Esophagus muscularis mucosa (tissue), 4 donors: ENCODE results near the gene AHCYL2. TPM values are rescaled to one million over a fixed set of nuclear protein-coding genes. Genes with fewer than 3 reads are reported as not detected.

Experiments used
- DNase-seq: peaks from one replicate; pipeline ENCODE4 v3.0.0-alpha.2; 2017; ENCODE audit errors: extremely low spot score
- H3K27ac ChIP-seq, 4 donors: fragments of 200-600 bp; sonication (generic); replicated peaks in 1 of 4; 1 replicate in 3 of 4; 2 replicates in 1 of 4; pipeline ENCODE4 v1.5.1; 2016 to 2019; ENCODE audit warnings: mild to moderate bottlenecking in 1 of 4
- H3K27me3 ChIP-seq, 4 donors: fragments of 200-600 bp; sonication (generic); one replicate each; pipeline versions ENCODE4 v1.5.1 to v1.6.0; 2016 to 2019
- H3K36me3 ChIP-seq, 4 donors: fragments of 200-600 bp; sonication (generic); one replicate each; pipeline ENCODE4 v1.5.1; 2016 to 2019
- H3K4me1 ChIP-seq, 4 donors: fragments of 200-600 bp; sonication (generic); one replicate each; pipeline ENCODE4 v1.5.1; 2016 to 2019
- H3K4me3 ChIP-seq, 4 donors: fragments of 200-600 bp; sonication (generic); 1 replicate in 2 of 4; 2 replicates in 2 of 4; pipeline ENCODE4 v1.5.1; 2016 to 2019; ENCODE audit warnings: mild to moderate bottlenecking in 4 of 4, moderate library complexity in 1 of 4
- H3K9me3 ChIP-seq, 4 donors: fragments of 200-600 bp; sonication (generic); 1 replicate in 3 of 4; 2 replicates in 1 of 4; pipeline ENCODE4 v1.5.1; 2016 to 2019
- CTCF ChIP-seq, 3 experiments: fragments of 200-600 bp in 2 of 3; fragments of 450-650 bp in 1 of 3; sonication (generic) in 2 of 3; IDR thresholded peaks; one replicate each; pipeline ENCODE4 v1.5.1; 2017 to 2019; ENCODE audit warnings: antibody characterized with exemption in 3 of 3, mild to moderate bottlenecking in 2 of 3, moderate library complexity in 1 of 3
- EP300 ChIP-seq: sonication (generic); formaldehyde crosslinking; IDR thresholded peaks from one replicate; pipeline ENCODE4 v1.6.1; 2017; ENCODE audit warnings: antibody characterized with exemption
- POLR2A ChIP-seq: fragments of 450-650 bp; IDR thresholded peaks from one replicate; pipeline ENCODE4 v1.6.1; 2017; ENCODE audit warnings: antibody characterized with exemption, moderate library complexity, mild to moderate bottlenecking, low read depth
- POLR2AphosphoS5 ChIP-seq, 2 donors: sonication (generic); formaldehyde crosslinking; IDR thresholded peaks; one replicate each; pipeline ENCODE4 v1.6.1; 2017; ENCODE audit warnings: antibody characterized with exemption in 2 of 2
- WGBS: methylation state at CpG from one replicate; pipeline ENCODE4 v1.1.5; 2018; 5-methylcytosine and 5-hydroxymethylcytosine counted together
- intact Hi-C: fragments of 100-400 bp; cut with DNase I; formaldehyde crosslinking; loops from one replicate; pipeline ENCODE4 v1.15.1; 2023
- total RNA-seq, 4 donors: library from RNA; depleted of rRNA; stranded (reverse); fragments of >200 nt; gene quantifications; one replicate each; pipeline versions ENCODE4 v1.1.0 to v1.2.1, GENCODE V29; 2016

The AHCYL2 gene
- total RNA-seq, 4 donors from 2014 or later: 9.7 to 14.2 (median 11.9) TPM

- Histone ChIP-seq H3K4me3 (no peak overlapping the region), H3K27me3 (no peaks in the 10 kb centered on the region), H3K27ac (no peak overlapping the region), H3K9me3 (no peaks in the 10 kb centered on the region), H3K4me1 (peaks cover 6 to 12% (median 10%) of the 10 kb centered on the region in 4 donors), H3K36me3 (no peaks in the 10 kb centered on the region)
- intact Hi-C loops: no loop called here
- WGBS: 89% methylated on average over 5 of the region's 5 CpGs
- TF ChIP-seq POLR2A (no peak), POLR2AphosphoS5 (IDR thresholded peaks at IDR 0.05) (no peak), EP300 (no peak), CTCF (IDR thresholded peaks at IDR 0.05) (no peak)
- no peak for DNase-seq
These were observed 86.6 kb downstream of the AHCYL2 start for GRCh38 chr7:129311429-129311828.

- Histone ChIP-seq H3K9me3 (no peaks in the 10 kb centered on the region), H3K36me3 (no peaks in the 10 kb centered on the region), H3K27me3 (no peaks in the 10 kb centered on the region), H3K27ac (no peak overlapping the region), H3K4me1 (peaks cover 8 to 11% (median 9%) of the 10 kb centered on the region in 4 donors), H3K4me3 (no peak overlapping the region)
- intact Hi-C loops: no loop called here
- TF ChIP-seq POLR2AphosphoS5 (IDR thresholded peaks at IDR 0.05) (no peak), POLR2A (no peak), EP300 (no peak), CTCF (IDR thresholded peaks at IDR 0.05) (no peak)
- 96% methylated on average over 3 of the region's 3 CpGs for WGBS
- DNase-seq: no peak
These were observed 88.5 kb downstream of the AHCYL2 start for GRCh38 chr7:129313282-129313681.

GRCh38 chr7:129315960-129316359 lies 91.1 kb downstream of the AHCYL2 start:
- TF ChIP-seq CTCF (IDR thresholded peaks at IDR 0.05) (no peak), EP300 (no peak), POLR2A (no peak), POLR2AphosphoS5 (IDR thresholded peaks at IDR 0.05) (no peak)
- intact Hi-C loops: no loop called here
- Histone ChIP-seq H3K36me3 (no peaks in the 10 kb centered on the region), H3K4me1 (peaks cover 8 to 11% (median 9%) of the 10 kb centered on the region in 4 donors), H3K27ac (peak overlapping the region in 3 of 4 donors; percentile 3 to 18 (median 3)), H3K4me3 (no peak overlapping the region), H3K9me3 (no peaks in the 10 kb centered on the region), H3K27me3 (no peaks in the 10 kb centered on the region)
- WGBS: 25% methylated on average over 2 of the region's 2 CpGs
- no peak for DNase-seq

- H3K4me3 ChIP-seq: no peak overlapping the region
- no peaks in the 10 kb centered on the region for H3K9me3 ChIP-seq
- no peaks in the 10 kb centered on the region for H3K27me3 ChIP-seq
- H3K36me3 ChIP-seq: no peaks in the 10 kb centered on the region
- TF ChIP-seq POLR2AphosphoS5 (IDR thresholded peaks at IDR 0.05) (no peak), CTCF (IDR thresholded peaks at IDR 0.05) (no peak), EP300 (no peak), POLR2A (no peak)
- intact Hi-C loops: no loop called here
- H3K27ac ChIP-seq: no peak overlapping the region
- peaks cover 8 to 11% (median 9%) of the 10 kb centered on the region in 4 donors for H3K4me1 ChIP-seq
- DNase-seq: no peak
- 95% methylated on average over 2 of the region's 2 CpGs for WGBS
These were observed 92.6 kb downstream of the AHCYL2 start for GRCh38 chr7:129317450-129317849.

GRCh38 chr7:129327076-129327475 lies 102.2 kb downstream of the AHCYL2 start:
- no peaks in the 10 kb centered on the region for H3K36me3 ChIP-seq
- WGBS: 87% methylated on average over 1 of the region's 1 CpG
- intact Hi-C loops: no loop called here
- peaks cover 0 to 7% (median 0%) of the 10 kb centered on the region in 4 donors for H3K9me3 ChIP-seq
- H3K4me1 ChIP-seq: peaks cover 0 to 6% (median 1%) of the 10 kb centered on the region in 4 donors
- no peak overlapping the region for H3K27ac ChIP-seq
- DNase-seq: no peak
- no peak for TF ChIP-seq POLR2A
- no peaks in the 10 kb centered on the region for H3K27me3 ChIP-seq
- no peak overlapping the region for H3K4me3 ChIP-seq
